Suppressor macrophage (primary cell): ENCODE measurements around the gene CD109.
"Not testable (repeated sequence)": the region's sequence is repeated elsewhere in the genome, so short reads cannot be mapped to it uniquely, and the experiment has no call there.

Source experiments
- DNase-seq, 4 experiments: peaks; one replicate each; pipeline ENCODE4 v3.0.0-alpha.2; 2020 to 2022

The CD109 gene

DNA sequence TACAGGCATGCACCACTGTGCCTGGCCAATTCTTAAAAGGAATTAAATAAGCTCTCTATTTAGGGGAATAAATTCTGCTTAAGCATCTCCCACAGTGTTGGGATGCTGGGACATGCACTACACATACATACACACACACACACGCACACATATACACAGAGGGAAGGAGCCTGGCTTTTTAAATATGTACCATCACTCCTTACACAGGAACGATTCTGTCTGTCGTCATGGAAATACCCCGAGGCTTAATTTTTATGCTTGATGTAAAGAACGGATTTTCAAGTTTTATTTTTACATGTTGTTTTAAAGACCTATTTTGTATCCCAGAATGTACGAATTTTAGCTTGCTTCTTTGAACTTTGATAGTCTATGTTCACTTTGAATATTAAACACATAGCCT, 95.3 kb downstream of the CD109 start:
- DNase-seq = no peak

- no peak for DNase-seq
Observed at GRCh38 chr6:73792738-73793137, 96.7 kb downstream of the CD109 start.

- DNase-seq = no peak
Observed at GRCh38 chr6:73796881-73797280, 100.9 kb downstream of the CD109 start.

GRCh38 chr6:73797861-73798260, 101.9 kb downstream of the CD109 start:
- DNase-seq = no peak

GRCh38 chr6:73798592-73798991, 102.6 kb downstream of the CD109 start:
- DNase-seq = peak; percentile 21 to 70 (median 54)

GRCh38 chr6:73800997-73801396, 105.0 kb downstream of the CD109 start:
- DNase-seq = no peak

GRCh38 chr6:73801652-73802268, 105.8 kb downstream of the CD109 start:
- DNase-seq = no peak

GRCh38 chr6:73802366-73802765, 106.4 kb downstream of the CD109 start:
- no peak for DNase-seq

GRCh38 chr6:73803562-73804241, 107.7 kb downstream of the CD109 start:
- DNase-seq = peak in 3 of 4 experiments; percentile 6 to 30 (median 7)

DNA sequence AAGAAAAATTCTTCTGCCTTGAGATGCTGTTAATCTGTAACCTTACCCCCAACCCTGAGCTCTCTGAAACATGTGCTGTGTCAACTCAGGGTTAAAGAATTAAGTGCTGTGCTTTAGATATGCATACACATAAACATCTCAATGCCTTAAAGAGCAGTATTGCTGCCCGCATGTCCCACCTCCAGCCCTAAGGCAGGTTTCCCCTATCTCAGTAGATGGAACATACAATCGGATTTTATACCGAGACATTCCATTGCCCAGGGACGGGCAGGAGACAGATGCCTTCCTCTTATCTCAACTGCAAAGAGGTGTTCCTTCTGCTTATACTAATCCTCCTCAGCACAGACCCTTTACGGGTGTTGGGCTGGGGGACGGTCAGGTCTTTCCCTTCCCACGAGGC, 109.2 kb downstream of the CD109 start:
- not testable (repeated sequence) for DNase-seq

DNA sequence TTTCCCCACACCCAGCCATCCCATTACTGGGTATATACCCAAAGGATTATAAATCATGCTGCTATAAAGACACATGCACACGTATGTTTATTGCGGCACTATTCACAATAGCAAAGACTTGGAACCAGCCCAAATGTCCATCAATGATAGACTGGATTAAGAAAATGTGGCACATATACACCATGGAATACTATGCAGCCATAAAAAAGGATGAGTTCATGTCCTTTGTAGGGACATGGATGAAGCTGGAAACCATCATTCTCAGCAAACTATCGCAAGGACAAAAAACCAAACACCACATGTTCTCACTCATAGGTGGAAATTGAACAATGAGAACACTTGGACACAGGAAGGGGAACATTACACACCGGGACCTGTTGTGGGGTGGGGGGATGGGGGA, 110.0 kb downstream of the CD109 start:
- not testable (repeated sequence) for DNase-seq

- no peak for DNase-seq
Observed at GRCh38 chr6:73811706-73812105, 115.7 kb downstream of the CD109 start.

DNA sequence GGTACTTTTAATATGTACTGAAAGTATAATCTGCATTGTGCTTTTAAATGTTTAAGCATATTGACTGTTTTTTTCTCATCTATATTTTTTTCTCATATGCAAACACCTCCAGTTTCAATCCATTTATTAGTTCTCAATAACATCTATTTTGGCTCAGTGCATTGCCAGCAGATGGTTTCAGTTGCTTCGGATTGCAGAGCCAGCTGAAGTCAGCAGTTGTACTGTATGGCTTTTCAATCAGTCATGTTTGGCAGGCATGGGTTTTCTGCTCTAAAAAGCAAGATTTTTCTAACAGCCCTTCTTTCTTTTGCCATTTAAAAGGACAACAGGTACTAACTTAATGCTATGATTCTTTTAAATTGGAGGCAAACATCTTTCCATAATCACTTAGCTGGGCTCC, 121.2 kb downstream of the CD109 start:
- no peak for DNase-seq

GRCh38 chr6:73823046-73823735, 127.2 kb downstream of the CD109 start:
- no peak for DNase-seq

- DNase-seq = no peak
Observed at GRCh38 chr6:73823832-73824231, 127.8 kb downstream of the CD109 start.

DNA sequence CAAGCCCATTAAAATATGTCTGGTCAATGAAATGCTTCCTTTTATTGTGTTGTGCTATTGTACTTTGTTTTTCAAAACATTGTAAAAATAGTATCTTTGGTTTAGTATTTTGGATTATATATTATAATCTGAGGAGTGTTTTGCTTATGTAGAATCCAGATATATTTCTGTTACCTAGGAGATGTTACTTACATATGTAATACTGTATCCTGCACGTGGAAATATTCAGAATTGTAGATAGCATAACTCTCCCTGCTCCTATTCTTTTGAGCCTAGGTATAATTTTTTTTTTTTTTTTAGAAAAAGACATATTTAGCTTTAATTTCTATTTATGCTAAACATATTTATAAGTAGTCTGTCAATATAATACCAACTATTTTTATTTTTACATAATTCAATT, 130.6 kb downstream of the CD109 start:
- DNase-seq = no peak

- DNase-seq = no peak
Observed at GRCh38 chr6:73830119-73830518, 134.1 kb downstream of the CD109 start.

DNA sequence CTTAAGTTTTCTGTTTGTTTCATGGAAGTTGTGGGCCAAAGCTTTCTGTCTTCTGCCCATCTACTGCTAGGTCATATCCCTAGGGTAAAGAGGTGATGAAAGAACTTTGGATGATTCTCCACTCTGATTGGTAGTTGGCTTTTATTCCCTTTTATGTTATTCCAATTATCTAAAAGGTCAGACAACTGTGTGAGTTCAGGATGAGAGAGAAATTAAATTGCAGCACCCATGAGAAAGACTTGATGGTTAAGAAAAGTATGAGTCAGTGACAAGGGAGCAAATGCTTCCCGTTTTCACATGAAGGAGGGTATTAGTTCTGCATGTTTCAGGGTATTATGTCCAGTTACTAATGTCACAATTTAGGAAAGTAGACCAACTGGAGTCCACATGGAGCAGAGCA, 136.3 kb downstream of the CD109 start:
- peak in 1 of 4 experiments; percentile 3 for DNase-seq

GRCh38 chr6:73844696-73845095, 148.7 kb downstream of the CD109 start:
- DNase-seq = not testable (repeated sequence)

- DNase-seq = not testable (repeated sequence)
Observed at GRCh38 chr6:73851048-73851447, 155.0 kb downstream of the CD109 start.

DNA sequence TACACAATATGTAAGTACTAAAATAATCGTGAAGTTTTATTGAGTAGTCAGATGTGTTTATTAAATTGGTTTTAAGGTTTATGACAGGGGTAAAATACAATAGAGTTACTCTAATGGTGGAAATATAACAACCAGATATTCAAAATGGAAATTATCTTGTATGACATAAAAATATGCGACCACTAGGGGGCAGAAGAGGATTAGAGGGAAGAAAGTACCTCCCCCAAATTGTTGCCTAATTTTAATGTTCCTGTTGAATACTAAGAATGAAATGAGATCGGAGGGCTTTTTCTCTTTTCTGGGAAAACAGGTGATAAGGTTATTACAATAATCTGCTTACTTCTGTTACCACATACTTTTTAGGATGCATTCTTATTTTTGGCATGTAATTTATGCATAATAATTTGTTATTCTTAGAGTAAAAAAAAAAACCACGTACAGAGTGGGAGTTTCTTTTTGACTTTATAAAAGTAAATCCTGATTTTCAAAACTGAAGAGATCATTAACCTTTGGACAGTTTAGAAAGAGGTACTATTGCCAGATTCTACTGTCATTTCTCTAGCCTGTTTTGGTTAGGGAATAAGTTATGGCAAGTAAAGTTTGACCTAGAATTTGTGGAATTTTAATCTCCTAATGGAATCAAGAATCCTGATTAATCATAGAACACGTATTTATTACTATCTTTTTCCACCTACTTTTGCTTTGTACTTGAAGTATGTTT, 159.2 kb downstream of the CD109 start:
- DNase-seq = peak; percentile 51 to 90 (median 84)

GRCh38 chr6:73857341-73857890, 161.4 kb downstream of the CD109 start:
- DNase-seq = no peak

GRCh38 chr6:73858376-73858775, 162.4 kb downstream of the CD109 start:
- DNase-seq = no peak
